ENCODE data around the gene DECR2.

DECR2 gene

GRCh38 chr16:391885-392335, 9.8 kb upstream of the DECR2 start:
- Histone ChIP-seq H3K4me3 (ENCODE audit: low read length, poor library complexity, severe bottlenecking) (no peak overlapping the region), H3K9me3 (ENCODE audit: insufficient read depth, low read depth, low read length) (no peaks in the 10 kb centered on the region), H3F3A (ENCODE audit: low read depth) (0 out of 2 replicates have a peak, but pooled peaks cover 3% of the 10 kb centered on the region), H3K4me2 (ENCODE audit: low read depth, low read length, poor library complexity, severe bottlenecking) (no peak overlapping the region), H3K36me3 (ENCODE audit: insufficient read depth, low read length) (no peaks in the 10 kb centered on the region), H3K4me1 (ENCODE audit: insufficient read depth, low read length, poor library complexity, severe bottlenecking) (peaks cover 4% of the 10 kb centered on the region), H2AFZ (ENCODE audit: low read length) (no peak overlapping the region), H3K9ac (ENCODE audit: low read depth, low read length, poor library complexity, severe bottlenecking) (no peak overlapping the region), H3K9me2 (replicated peaks; ENCODE audit: low read depth, low read length) (no peaks in the 10 kb centered on the region), H3K79me2 (ENCODE audit: insufficient read depth, low read length) (no peaks in the 10 kb centered on the region), H3K27me3 (ENCODE audit: insufficient read depth, low read length, poor library complexity, severe bottlenecking) (no peaks in the 10 kb centered on the region), H4K20me1 (ENCODE audit: insufficient read depth, low read length, poor library complexity, severe bottlenecking) (no peaks in the 10 kb centered on the region)
- TF ChIP-seq EZH2phosphoT487 (IDR thresholded peaks at IDR 0.05; ENCODE audit: borderline replicate concordance), result no peak
- peak; percentile 78 for TF ChIP-seq CTCF (conservative IDR thresholded peaks at IDR 0.05; ENCODE audit: low read length)

GRCh38 chr16:392450-393030, 9.1 kb upstream of the DECR2 start:
- TF ChIP-seq EZH2phosphoT487 (IDR thresholded peaks at IDR 0.05; ENCODE audit: borderline replicate concordance) (no peak), CTCF (conservative IDR thresholded peaks at IDR 0.05; ENCODE audit: low read length) (no peak)
- Histone ChIP-seq H3K4me1 (ENCODE audit: insufficient read depth, low read length, poor library complexity, severe bottlenecking) (peaks cover 4% of the 10 kb centered on the region), H3K36me3 (ENCODE audit: insufficient read depth, low read length) (no peaks in the 10 kb centered on the region), H3K9ac (ENCODE audit: low read depth, low read length, poor library complexity, severe bottlenecking) (no peak overlapping the region), H3F3A (ENCODE audit: low read depth) (0 out of 2 replicates have a peak, but pooled peaks cover 3% of the 10 kb centered on the region), H3K79me2 (ENCODE audit: insufficient read depth, low read length) (no peaks in the 10 kb centered on the region), H3K9me3 (ENCODE audit: insufficient read depth, low read depth, low read length) (no peaks in the 10 kb centered on the region), H2AFZ (ENCODE audit: low read length) (no peak overlapping the region), H4K20me1 (ENCODE audit: insufficient read depth, low read length, poor library complexity, severe bottlenecking) (no peaks in the 10 kb centered on the region), H3K9me2 (replicated peaks; ENCODE audit: low read depth, low read length) (no peaks in the 10 kb centered on the region), H3K4me2 (ENCODE audit: low read depth, low read length, poor library complexity, severe bottlenecking) (no peak overlapping the region), H3K4me3 (ENCODE audit: low read length, poor library complexity, severe bottlenecking) (no peak overlapping the region), H3K27me3 (ENCODE audit: insufficient read depth, low read length, poor library complexity, severe bottlenecking) (no peaks in the 10 kb centered on the region)

- Histone ChIP-seq H3K9me2 (replicated peaks; ENCODE audit: low read depth, low read length) (no peaks in the 10 kb centered on the region), H4K20me1 (ENCODE audit: insufficient read depth, low read length, poor library complexity, severe bottlenecking) (no peaks in the 10 kb centered on the region), H3K9me3 (ENCODE audit: insufficient read depth, low read depth, low read length) (no peaks in the 10 kb centered on the region), H3K4me3 (ENCODE audit: low read length, poor library complexity, severe bottlenecking) (peak overlapping the region; percentile 85), H2AFZ (ENCODE audit: low read length) (peak overlapping the region; percentile 95), H3K27me3 (ENCODE audit: insufficient read depth, low read length, poor library complexity, severe bottlenecking) (no peaks in the 10 kb centered on the region), H3K36me3 (ENCODE audit: insufficient read depth, low read length) (no peaks in the 10 kb centered on the region), H3K4me1 (ENCODE audit: insufficient read depth, low read length, poor library complexity, severe bottlenecking) (peaks cover 4% of the 10 kb centered on the region), H3K4me2 (ENCODE audit: low read depth, low read length, poor library complexity, severe bottlenecking) (peak overlapping the region; percentile 89), H3K9ac (ENCODE audit: low read depth, low read length, poor library complexity, severe bottlenecking) (peak overlapping the region; percentile 73), H3K79me2 (ENCODE audit: insufficient read depth, low read length) (no peaks in the 10 kb centered on the region), H3F3A (ENCODE audit: low read depth) (0 out of 2 replicates have a peak, but pooled peaks cover 3% of the 10 kb centered on the region)
- TF ChIP-seq EZH2phosphoT487 (IDR thresholded peaks at IDR 0.05; ENCODE audit: borderline replicate concordance) (no peak), CTCF (conservative IDR thresholded peaks at IDR 0.05; ENCODE audit: low read length) (no peak)
Measured at GRCh38 chr16:396199-396598, 5.5 kb upstream of the DECR2 start.

Measured in Loucy (cell line).